K562 (cell line): Measurements from ENCODE around the gene EFNA2. TPM values are rescaled to one million over a fixed set of nuclear protein-coding genes. Genes with fewer than 3 reads are reported as not detected.
A peak's percentile ranks its signal among the peaks of the same experiment; 100 is the strongest.

Source experiments
- ATAC-seq: fragments of 200-7000 bp; cut with Tn5 transposase; 3 replicates; pipeline ENCODE4 v1.9.1; 2020; ENCODE audit warnings: moderate library complexity
- BruUV-seq: library from RNA; stranded (reverse); fragments of 400-500 nt; replicated peaks from 2 replicates; lab custom pipeline; 2021; lab: Mats Ljungman, UMichigan
- CTCF ChIA-PET: fragments of 300-600 bp; formaldehyde crosslinking; extraction: SDS; loops from one replicate; lab custom pipeline; 2021; ENCODE audit warnings: low intra/inter-chr PET ratio; lab: Yijun Ruan, JAX
- POLR2A ChIA-PET: fragments of 300-600, 350-650 bp; sonication (Branson Sonifier 250); formaldehyde crosslinking; extraction: SDS; loops from one replicate; lab custom pipeline; 2021; ENCODE audit warnings: antibody characterized with exemption, inconsistent platforms; lab: Yijun Ruan, JAX
- DNase-seq, 4 experiments: peaks; one replicate each; pipeline versions ENCODE4 v3.0.0 to v3.0.0-alpha.2; 2011 to 2018; ENCODE audit warnings: low spot score in 3 of 4, mixed read lengths in 3 of 4; ENCODE audit errors: extremely low read depth in 1 of 4
- FAIRE-seq: peaks from 2 replicates; lab custom pipeline; 2011; peaks lifted over from hg19 to GRCh38; lab: Jason Lieb, UNC
- H2AFZ ChIP-seq: 2 replicates; pipeline ENCODE4 v1.6.0; 2011; ENCODE audit warnings: low read depth, low read length, control low read depth, inconsistent platforms
- H3K27ac ChIP-seq: fragments of 200-600 bp; 3 replicates; pipeline ENCODE4 v1.8.0; 2011; ENCODE audit warnings: low read depth, mild to moderate bottlenecking, control low read depth, inconsistent platforms, low read length, moderate library complexity, mixed read lengths; ENCODE audit errors: extremely low read depth
- H3K27me3 ChIP-seq, 2 experiments: fragments of 300-600 bp in 1 of 2; 2 replicates in 1 of 2; 3 replicates in 1 of 2; pipeline versions ENCODE4 v1.6.0 to v1.8.0; 2011; ENCODE audit warnings: inconsistent platforms in 2 of 2, low read length in 2 of 2, mild to moderate bottlenecking in 1 of 2, mixed read lengths in 1 of 2, moderate library complexity in 1 of 2; ENCODE audit not compliant: control insufficient read depth in 2 of 2, insufficient read depth in 2 of 2
- H3K36me3 ChIP-seq: fragments of 300-600 bp; 3 replicates; pipeline ENCODE4 v1.8.0; 2011; ENCODE audit warnings: mild to moderate bottlenecking, low read length, inconsistent platforms; ENCODE audit not compliant: control insufficient read depth, insufficient read depth
- H3K4me1 ChIP-seq, 2 experiments: fragments of 200-600 bp in 1 of 2; replicated peaks in 1 of 2; 2 replicates in 1 of 2; 3 replicates in 1 of 2; pipeline versions ENCODE4 v1.5.1 to v1.8.0; 2011; ENCODE audit warnings: inconsistent platforms in 2 of 2, low read length in 2 of 2, mild to moderate bottlenecking in 1 of 2, mixed read lengths in 1 of 2, moderate library complexity in 1 of 2; ENCODE audit not compliant: control insufficient read depth in 2 of 2, insufficient read depth in 2 of 2
- H3K4me2 ChIP-seq: 2 replicates; pipeline ENCODE4 v1.6.1; 2011; ENCODE audit warnings: low read length, control low read depth, inconsistent platforms, mixed read lengths; ENCODE audit not compliant: insufficient read depth
- H3K4me3 ChIP-seq: fragments of 200-600 bp; sonication (generic), shearing (Covaris generic); 2 replicates; pipeline ENCODE4 v1.5.1; 2016; ENCODE audit warnings: control low read depth, inconsistent platforms
- H3K79me2 ChIP-seq: fragments of 200-600 bp; 3 replicates; pipeline ENCODE4 v1.8.0; 2011; ENCODE audit warnings: low read length, inconsistent platforms; ENCODE audit not compliant: control insufficient read depth, insufficient read depth
- H3K9ac ChIP-seq, 2 experiments: 2 replicates each; pipeline versions ENCODE4 v1.6.0 to v1.6.1; 2011; ENCODE audit warnings: low read depth in 2 of 2, low read length in 2 of 2, control low read depth in 1 of 2, inconsistent platforms in 1 of 2, mild to moderate bottlenecking in 1 of 2, mixed read lengths in 1 of 2; ENCODE audit not compliant: insufficient read depth in 1 of 2
- H3K9me1 ChIP-seq: one replicate; pipeline ENCODE4 v1.6.0; 2011; ENCODE audit warnings: inconsistent platforms, mild to moderate bottlenecking, low read length, moderate library complexity; ENCODE audit not compliant: control insufficient read depth, insufficient read depth
- H3K9me3 ChIP-seq: replicated peaks from 2 replicates; pipeline ENCODE4 v1.5.1; 2011; ENCODE audit warnings: low read depth, low read length, inconsistent platforms; ENCODE audit not compliant: control insufficient read depth, insufficient read depth
- H4K20me1 ChIP-seq: replicated peaks from 2 replicates; pipeline ENCODE4 v1.6.1; 2011; ENCODE audit warnings: low read length, inconsistent platforms, mixed read lengths; ENCODE audit not compliant: control insufficient read depth, insufficient read depth
- ETS1 ChIP-seq: conservative IDR thresholded peaks from 2 replicates; pipeline ENCODE4 v1.6.1; 2011; ENCODE audit warnings: low read depth, mild to moderate bottlenecking, low read length; ENCODE audit not compliant: control insufficient read depth
- GTF2B ChIP-seq: IDR thresholded peaks from 2 replicates; pipeline ENCODE4 v1.6.1; 2011; ENCODE audit not compliant: insufficient read length; ENCODE audit errors: extremely low read depth
- NFIC ChIP-seq: fragments of 450-650 bp; IDR thresholded peaks from 2 replicates; pipeline ENCODE4 v1.6.1; 2017; ENCODE audit warnings: mild to moderate bottlenecking, inconsistent platforms
- NR2C2 ChIP-seq, 2 experiments: fragments of 200-800 bp in 1 of 2; sonication (Bioruptor generic) in 1 of 2; sonication (generic) in 1 of 2; formaldehyde crosslinking in 1 of 2; IDR thresholded peaks; 2 replicates each; pipeline versions ENCODE4 v1.6.1 to v1.8.0; 2016 to 2022; ENCODE audit warnings: mild to moderate bottlenecking in 1 of 2, missing compliant biosample characterization in 1 of 2, missing genetic modification characterization in 1 of 2, missing genetic modification reagents in 1 of 2
- PCBP1 ChIP-seq: fragments of 200-400 bp; formaldehyde crosslinking; IDR thresholded peaks from 2 replicates; pipeline ENCODE4 v1.6.1; 2018; ENCODE audit warnings: mild to moderate bottlenecking, low read depth, low read length; ENCODE audit not compliant: poor library complexity, severe bottlenecking
- SMARCE1 ChIP-seq: fragments of 450-650 bp; IDR thresholded peaks from 2 replicates; pipeline ENCODE4 v1.7.1; 2016; ENCODE audit warnings: mild to moderate bottlenecking
- TFAP4 ChIP-seq: sonication (generic); formaldehyde crosslinking; IDR thresholded peaks from 2 replicates; pipeline ENCODE4 v1.8.0; 2022; ENCODE audit warnings: missing genetic modification reagents, mild to moderate bottlenecking, moderate library complexity, borderline replicate concordance
- WHSC1 ChIP-seq: IDR thresholded peaks from one replicate; pipeline ENCODE4 v1.6.1; 2012; ENCODE audit warnings: low read length, control low read depth, inconsistent platforms
- ZNF316 ChIP-seq: fragments of 450-650 bp; IDR thresholded peaks from 2 replicates; pipeline ENCODE4 v1.6.1; 2016
- ZNF592 ChIP-seq: fragments of 450-650 bp; IDR thresholded peaks from 2 replicates; pipeline ENCODE4 v1.6.1; 2017; ENCODE audit warnings: antibody characterized with exemption, mild to moderate bottlenecking
- WGBS: fragments of 100-300 bp; shearing (Covaris generic); methylation state at CpG from one replicate; pipeline ENCODE4 v1.1.6; 2016; ENCODE audit warnings: low coverage, mixed read lengths; ENCODE audit not compliant: insufficient coverage; ENCODE audit errors: missing lambda C conversion rate; 5-methylcytosine and 5-hydroxymethylcytosine counted together
- in situ Hi-C: fragments of 300-500 bp; cut with MboI; formaldehyde crosslinking; loops from 4 replicates; pipeline ENCODE4 v1.15.0; 2018; ENCODE audit warnings: inconsistent platforms, mixed read lengths
- intact Hi-C: fragments of 100-400 bp; cut with micrococcal nuclease; formaldehyde crosslinking; loops from 2 replicates; pipeline ENCODE4 v1.14.2; 2022
- polyA plus RNA-seq, 8 experiments: library from polyadenylated mRNA; depleted of rRNA in 4 of 8; stranded (reverse) in 5 of 8; unstranded in 3 of 8; fragments of >200 nt; fragmentation: Nextera tagmentation in 2 of 8; fragmentation: Illumina TruSeq in 1 of 8; extraction: Ambion mirVana in 2 of 8; extraction: Trizol in 1 of 8; gene quantifications; 2 replicates each; pipeline versions ENCODE4 v1.2.1 to v1.2.3, GENCODE V29; 2011 to 2014; ENCODE audit warnings: inconsistent platforms in 1 of 8, missing spikeins in 1 of 8
- total RNA-seq, 7 experiments: library from RNA; depleted of rRNA in 6 of 7; stranded (reverse); fragments of >200 nt in 6 of 7; fragmentation: Illumina TruSeq in 2 of 7; extraction: Trizol in 2 of 7; gene quantifications; 2 replicates each; pipeline versions ENCODE4 v1.2.1 to v1.2.3, GENCODE V29; 2011 to 2021; ENCODE audit warnings: low replicate concordance in 1 of 7
- TF ChIP-seq, protein P1 (sequence below): sonication (generic); formaldehyde crosslinking; IDR thresholded peaks from 2 replicates; pipeline ENCODE4 v1.8.0; 2022; ENCODE audit warnings: mild to moderate bottlenecking, missing genetic modification reagents

EFNA2 gene
- total and polyA plus RNA-seq, 9 of the 15 experiments (the other 6 are each of a cell fraction or from before 2014, with no cell fraction given), result 0.11 to 0.44 (median 0.15) TPM; not detected in 6

GRCh38 chr19:1261798-1262622 lies 23.7 kb upstream of the EFNA2 start:
- FAIRE-seq (no peak), ATAC-seq (no peak), DNase-seq (no peak)
- TF ChIP-seq ZNF592, result peak; percentile 57; the same call in 1 of the 2 replicates
- 0 out of 2 replicates have a peak, but pooled peaks have one; percentile 17 for TF ChIP-seq ETS1
- TF ChIP-seq NR2C2 (CRISPR knock-in tag; IDR thresholded peaks at IDR 0.05), result no peak
- peak; percentile 31; the same call in 1 of the 2 replicates for TF ChIP-seq NR2C2 (tag; IDR thresholded peaks at IDR 0.05)
- TF ChIP-seq WHSC1, result no peak
- TF ChIP-seq SMARCE1, result 0 out of 2 replicates have a peak, but pooled peaks have one; percentile 5
- TF ChIP-seq, protein P1, sequence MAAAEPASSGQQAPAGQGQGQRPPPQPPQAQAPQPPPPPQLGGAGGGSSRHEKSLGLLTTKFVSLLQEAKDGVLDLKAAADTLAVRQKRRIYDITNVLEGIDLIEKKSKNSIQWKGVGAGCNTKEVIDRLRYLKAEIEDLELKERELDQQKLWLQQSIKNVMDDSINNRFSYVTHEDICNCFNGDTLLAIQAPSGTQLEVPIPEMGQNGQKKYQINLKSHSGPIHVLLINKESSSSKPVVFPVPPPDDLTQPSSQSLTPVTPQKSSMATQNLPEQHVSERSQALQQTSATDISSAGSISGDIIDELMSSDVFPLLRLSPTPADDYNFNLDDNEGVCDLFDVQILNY (CRISPR knock-in tag), result no peak
- TF ChIP-seq PCBP1, result no peak
- TF ChIP-seq GTF2B, result no peak
- 0 out of 2 replicates have a peak, but pooled peaks have one; percentile 24 for TF ChIP-seq NFIC
- TF ChIP-seq ZNF316, result no peak
- peak; percentile 49; the same call in 1 of the 2 replicates for TF ChIP-seq TFAP4 (CRISPR knock-in tag)

More at GRCh38 chr19:1261798-1262622, 23.7 kb upstream of the EFNA2 start:
- Histone ChIP-seq H3K4me2 (peak overlapping the region; percentile 84), H3K9me3 (no peaks in the 10 kb centered on the region), H3K9me1 (no peaks in the 10 kb centered on the region), H3K4me3 (peak overlapping the region; percentile 66), H3K27ac (peak overlapping the region; percentile 83), H3K27me3 (no peaks in the 10 kb centered on the region), H4K20me1 (0 out of 2 replicates have a peak, but pooled peaks cover 4% of the 10 kb centered on the region), H3K36me3 (peaks cover 16% of the 10 kb centered on the region; the same call in 2 of the 3 replicates), H2AFZ (peak overlapping the region; percentile 67), H3K4me1 (peaks cover 64 to 95% of the 10 kb centered on the region in 2 experiments), H3K9ac (peak overlapping the region; percentile 71 to 92), H3K79me2 (peaks cover 18% of the 10 kb centered on the region; the same call in 2 of the 3 replicates)
- ChIA-PET CTCF (no interaction called here), POLR2A (interaction anchor here (1.1 to 2.6 kb wide), 2 partner anchors 9 to 11 kb away, joined by 3 to 14 read pairs; no protein-coding TSS in a partner anchor)
- intact Hi-C loops, result no loop called here
- in situ Hi-C loops, result no loop called here
- no TSS peak for BruUV-seq
- 34% methylated on average over 20 of the region's 28 CpGs for WGBS
